Purkinje cell (primary cell): ENCODE data around the gene MACROH2A2. TPM values are rescaled to one million over a fixed set of nuclear protein-coding genes. Genes with fewer than 3 reads are reported as not detected.

ENCODE experiments used
- polyA plus RNA-seq: library from polyadenylated mRNA; unstranded; fragments of >200 nt; fragmentation: Nextera tagmentation; gene quantifications from 2 replicates; pipeline ENCODE4 v1.2.1, GENCODE V29; 2014

The MACROH2A2 gene
- polyA plus RNA-seq = 1.3 and 1.8 TPM in 2 replicates

DNA sequence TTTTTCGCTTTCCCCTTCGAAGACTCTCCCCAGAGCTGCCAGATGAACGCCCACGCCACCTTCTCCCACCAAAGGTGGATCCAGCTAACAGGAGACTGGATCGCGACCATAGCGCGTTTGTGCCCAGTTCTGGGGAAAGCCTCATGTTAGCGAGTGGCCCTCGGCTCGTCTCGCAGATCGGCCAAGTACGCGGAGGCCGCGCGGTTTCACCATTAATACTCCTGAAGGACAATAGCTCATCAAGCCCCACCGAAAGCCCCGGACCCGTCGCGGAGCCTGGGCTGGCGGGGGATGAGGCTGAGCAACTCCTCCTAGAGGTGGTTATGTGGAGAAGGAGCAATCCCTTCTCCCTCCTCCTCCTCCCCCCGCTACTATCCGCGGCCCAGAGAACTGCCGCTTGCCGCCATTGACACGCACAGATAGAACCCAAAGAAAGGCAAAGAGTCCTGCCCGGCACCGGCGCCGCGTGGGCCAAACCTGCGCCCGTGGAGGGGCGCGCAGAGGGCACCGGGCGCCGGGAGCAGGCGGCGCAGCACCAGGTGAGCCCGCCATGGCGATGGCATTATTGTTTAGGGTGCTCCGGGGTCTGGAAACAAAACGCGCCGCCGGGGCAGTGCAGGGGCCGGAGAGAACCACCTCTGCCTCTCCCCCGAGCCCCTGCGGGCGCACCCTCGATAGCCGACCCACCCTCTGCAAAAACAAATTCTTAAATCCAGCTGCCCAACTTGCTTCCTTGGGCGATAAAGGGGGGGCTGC is at the start of gene MACROH2A2:
TSS of gene MACROH2A2 (plus strand) at position 385 of the 756 bp plus-strand sequence. CDS start 22,813 bp downstream, outside the sequence.

DNA sequence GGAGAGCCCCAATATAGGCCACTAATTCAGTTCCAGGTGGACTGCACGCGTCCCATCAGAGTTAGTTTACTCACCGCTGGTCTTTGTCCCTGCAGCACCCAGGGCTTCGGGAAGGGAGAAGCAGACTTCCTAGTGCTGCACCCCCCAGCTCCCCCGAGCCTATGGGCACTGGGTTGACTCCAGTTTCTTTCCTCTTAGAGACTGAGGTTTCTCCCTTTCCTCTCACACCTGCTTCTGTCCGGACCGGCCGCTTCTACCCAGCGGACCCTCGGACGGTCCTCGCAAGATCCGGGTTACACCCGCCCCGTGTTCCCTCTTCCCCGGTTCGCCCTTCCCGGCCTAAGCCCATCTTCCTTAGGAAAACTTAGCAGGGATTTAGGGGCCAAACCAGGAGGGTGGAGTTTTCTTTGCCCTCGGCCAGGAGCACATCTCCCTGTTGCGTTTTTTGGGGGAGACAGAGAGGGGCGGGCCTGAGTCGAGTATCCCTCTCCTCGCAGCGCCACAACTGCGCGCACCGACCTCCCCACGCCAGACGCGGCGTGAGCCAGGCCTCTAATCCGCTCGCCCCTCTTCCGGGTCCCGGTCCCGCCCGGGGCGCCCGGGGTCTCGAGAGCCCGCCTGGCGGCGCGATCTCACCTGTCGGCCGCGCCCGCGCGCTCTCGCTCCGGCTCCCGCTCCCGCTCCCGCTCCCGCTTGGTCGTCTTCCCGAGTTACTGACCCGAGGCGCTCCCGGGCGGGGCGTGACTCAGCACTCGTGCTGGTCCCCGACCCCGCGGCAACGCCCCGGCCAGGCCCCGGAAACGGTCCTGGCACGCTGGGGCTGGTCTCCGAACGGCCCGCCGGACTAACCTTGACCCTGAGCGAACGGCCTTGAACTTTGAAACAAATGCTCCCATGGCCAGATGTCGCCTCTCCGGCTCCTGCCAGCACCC is 79.7 kb downstream of the MACROH2A2 start, which contains the start of gene AIFM2:
TSS of gene AIFM2 (minus strand) at position 728 of the 932 bp plus-strand sequence. CDS start 8,741 bp downstream, outside the sequence.

DNA sequence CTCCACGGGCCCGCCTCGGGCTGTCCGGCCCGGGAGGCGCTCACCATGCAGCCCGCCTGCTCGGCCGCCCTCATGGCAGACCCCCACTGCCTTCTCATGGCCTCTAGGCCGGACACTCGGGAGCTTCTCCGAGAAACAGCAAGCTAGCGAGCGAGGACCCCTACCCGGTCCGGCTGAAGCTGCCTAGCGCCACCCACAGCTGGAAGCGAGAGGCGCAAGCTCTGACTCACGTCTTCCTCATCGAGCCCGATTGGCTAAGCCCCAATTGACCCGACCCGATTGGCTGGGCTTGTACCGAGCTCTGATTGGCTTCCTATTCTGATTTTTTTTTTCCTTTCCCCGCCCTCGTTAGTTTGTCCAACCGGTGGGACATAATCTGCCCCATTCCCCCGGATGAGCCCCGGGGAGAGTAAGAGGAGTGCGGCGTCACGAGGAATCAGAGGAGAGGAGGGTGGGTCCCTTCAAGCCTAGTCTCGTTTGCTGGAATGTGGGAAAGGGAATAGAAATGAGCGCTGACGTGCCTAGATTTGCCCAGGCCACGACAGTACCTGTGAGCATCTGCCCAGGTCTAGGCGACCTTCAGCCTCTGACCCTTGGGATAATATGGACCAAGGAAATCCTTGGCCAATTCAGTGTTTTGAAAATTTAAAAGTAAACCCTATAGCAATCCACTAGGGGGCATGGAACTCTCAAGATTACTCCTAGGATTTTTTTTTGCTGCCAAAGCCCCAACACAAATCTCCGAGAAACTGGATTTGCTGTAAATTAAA is 94.0 kb downstream of the MACROH2A2 start, which contains the start of gene TYSND1:
TSS of gene TYSND1 (minus strand) at position 212 of the 770 bp plus-strand sequence. CDS start at position 98, 114 bp downstream.

Other genes with a start within 250 kb of the MACROH2A2 start
- gene AIFM2, start 80.0 kb downstream of the MACROH2A2 start, polyA plus RNA-seq = 0.91 and 1.5 TPM in 2 replicates
- gene TYSND1, start 93.9 kb downstream of the MACROH2A2 start, polyA plus RNA-seq = 1.9 and 2.1 TPM in 2 replicates
- 146 and 196 TPM in 2 replicates for gene SAR1A, start 117.7 kb downstream of the MACROH2A2 start, polyA plus RNA-seq
- 305 and 356 TPM in 2 replicates for gene PPA1, start 180.6 kb downstream of the MACROH2A2 start, polyA plus RNA-seq
- 0.13 and 0.71 TPM in 2 replicates for gene NPFFR1, start 231.2 kb downstream of the MACROH2A2 start, polyA plus RNA-seq